Measurements from ENCODE around the gene STK16. TPM values are rescaled to one million over a fixed set of nuclear protein-coding genes. Genes with fewer than 3 reads are reported as not detected.

The STK16 gene
- total and polyA plus RNA-seq, 2 of the 13 experiments (the other 11 are each of a cell fraction or from before 2014, with no cell fraction given), result 28.0 to 50.9 TPM

DNA sequence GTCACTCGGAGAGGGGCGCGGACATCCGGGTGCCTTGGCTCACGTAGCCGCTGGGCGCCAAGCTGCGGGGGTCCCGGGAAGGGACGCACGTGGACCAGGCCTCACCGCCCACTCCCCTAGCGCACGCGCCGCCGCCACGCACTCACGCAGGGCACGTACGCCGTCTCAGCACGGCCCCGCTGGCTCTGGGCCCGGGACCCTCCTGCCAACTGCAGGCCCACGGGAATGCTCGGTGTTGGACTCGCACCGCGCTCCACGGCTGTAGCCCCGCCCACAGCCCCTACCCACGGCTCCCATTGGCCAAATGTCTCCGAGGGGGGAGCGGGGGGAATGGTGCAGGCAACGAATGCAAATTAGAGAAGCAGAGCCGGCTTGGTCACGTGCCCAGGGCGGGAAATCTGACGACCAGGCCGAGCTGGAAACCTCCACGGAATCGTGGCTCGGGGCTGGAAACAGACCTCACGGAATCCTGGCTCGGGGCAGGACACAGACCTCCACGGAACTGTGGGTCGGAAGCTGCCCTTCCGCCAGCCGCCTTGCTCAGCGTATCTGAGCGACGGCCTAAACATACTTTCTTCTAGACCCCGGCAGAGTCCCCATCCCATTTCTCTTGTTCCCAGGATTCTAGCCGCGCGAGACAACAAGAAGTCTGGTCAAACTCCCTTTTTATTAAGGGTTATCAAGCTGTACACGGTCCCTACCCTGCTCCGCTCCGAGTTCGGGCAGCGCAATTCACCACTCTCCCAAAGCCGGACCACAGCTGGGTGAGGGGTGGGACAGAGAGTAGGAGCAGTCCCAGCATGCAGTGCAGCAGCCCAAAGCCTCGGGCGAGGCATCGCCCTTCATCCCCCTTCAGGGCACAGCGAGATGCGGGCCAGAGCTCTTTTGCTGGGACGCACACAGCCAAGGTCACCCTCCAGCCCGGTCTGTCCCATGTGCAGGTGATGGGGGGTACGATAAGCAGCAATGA, 26.3 kb upstream of the STK16 start, which contains the start of gene ABCB6 (continued):
- TF ChIP-seq, protein P1, sequence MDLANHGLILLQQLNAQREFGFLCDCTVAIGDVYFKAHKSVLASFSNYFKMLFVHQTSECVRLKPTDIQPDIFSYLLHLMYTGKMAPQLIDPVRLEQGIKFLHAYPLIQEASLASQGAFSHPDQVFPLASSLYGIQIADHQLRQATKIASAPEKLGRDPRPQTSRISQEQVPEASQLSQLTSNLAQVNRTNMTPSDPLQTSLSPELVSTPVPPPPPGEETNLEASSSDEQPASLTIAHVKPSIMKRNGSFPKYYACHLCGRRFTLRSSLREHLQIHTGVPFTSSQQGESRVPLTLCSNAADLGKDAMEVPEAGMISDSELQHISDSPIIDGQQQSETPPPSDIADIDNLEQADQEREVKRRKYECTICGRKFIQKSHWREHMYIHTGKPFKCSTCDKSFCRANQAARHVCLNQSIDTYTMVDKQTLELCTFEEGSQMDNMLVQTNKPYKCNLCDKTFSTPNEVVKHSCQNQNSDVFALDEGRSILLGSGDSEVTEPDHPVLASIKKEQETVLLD (CRISPR knock-in tag; IDR thresholded peaks at IDR 0.05; ENCODE audit: low read depth), result 0 out of 2 replicates have a peak, but pooled peaks have one; percentile 70
- TF ChIP-seq HOXA5 (CRISPR knock-in tag; IDR thresholded peaks at IDR 0.05), result peak; percentile 67; the same call in 1 of the 2 replicates
- TF ChIP-seq DPF2 (CRISPR knock-in tag; IDR thresholded peaks at IDR 0.05; ENCODE audit: borderline replicate concordance, low read depth), result 0 out of 2 replicates have a peak, but pooled peaks have one; percentile 11
- TF ChIP-seq ZNF446 (CRISPR knock-in tag; IDR thresholded peaks at IDR 0.05), result peak; percentile 97; the same call in 1 of the 2 replicates
- peak; percentile 98 for TF ChIP-seq ZFY (CRISPR knock-in tag; IDR thresholded peaks at IDR 0.05)
- no peak for TF ChIP-seq MLLT10 (CRISPR knock-in tag; IDR thresholded peaks at IDR 0.05)
- peak; percentile 76 for TF ChIP-seq ZBTB1 (CRISPR knock-in tag; IDR thresholded peaks at IDR 0.05; ENCODE audit: borderline replicate concordance)
- no peak for TF ChIP-seq GABPA (IDR thresholded peaks at IDR 0.05; ENCODE audit: low read depth, low read length)
- TF ChIP-seq GABPA (CRISPR knock-in tag; IDR thresholded peaks at IDR 0.05; ENCODE audit: low read depth), result peak; percentile 36; the same call in 1 of the 2 replicates
- no peak for TF ChIP-seq SETDB1 (CRISPR knock-in tag; IDR thresholded peaks at IDR 0.05; ENCODE audit: borderline replicate concordance)
- no peak for TF ChIP-seq KAT2B (IDR thresholded peaks at IDR 0.05; ENCODE audit: borderline replicate concordance, low read depth, low read length)
- no peak for TF ChIP-seq PRPF4 (IDR thresholded peaks at IDR 0.05; ENCODE audit: low read depth, low read length, poor library complexity, severe bottlenecking)
- TF ChIP-seq ZNF205 (CRISPR knock-in tag; IDR thresholded peaks at IDR 0.05), result peak; percentile 81; the same call in 1 of the 2 replicates
- peak; percentile 98 for TF ChIP-seq CAMTA2 (CRISPR knock-in tag; IDR thresholded peaks at IDR 0.05; ENCODE audit: borderline replicate concordance)
- TF ChIP-seq TBP (CRISPR knock-in tag; IDR thresholded peaks at IDR 0.05), result no peak; the same call in 1 of the 2 replicates
- no peak; a peak in 1 of 4 replicates for TF ChIP-seq NR2F1 (CRISPR knock-in tag; IDR thresholded peaks at IDR 0.05)
- TF ChIP-seq RBM39 (IDR thresholded peaks at IDR 0.05; ENCODE audit: low read depth, low read length, poor library complexity, severe bottlenecking), result no peak
- TF ChIP-seq SIX1 (CRISPR knock-in tag; IDR thresholded peaks at IDR 0.05; ENCODE audit: borderline replicate concordance), result peak; percentile 73; the same call in 1 of the 2 replicates
- TF ChIP-seq, protein P2, sequence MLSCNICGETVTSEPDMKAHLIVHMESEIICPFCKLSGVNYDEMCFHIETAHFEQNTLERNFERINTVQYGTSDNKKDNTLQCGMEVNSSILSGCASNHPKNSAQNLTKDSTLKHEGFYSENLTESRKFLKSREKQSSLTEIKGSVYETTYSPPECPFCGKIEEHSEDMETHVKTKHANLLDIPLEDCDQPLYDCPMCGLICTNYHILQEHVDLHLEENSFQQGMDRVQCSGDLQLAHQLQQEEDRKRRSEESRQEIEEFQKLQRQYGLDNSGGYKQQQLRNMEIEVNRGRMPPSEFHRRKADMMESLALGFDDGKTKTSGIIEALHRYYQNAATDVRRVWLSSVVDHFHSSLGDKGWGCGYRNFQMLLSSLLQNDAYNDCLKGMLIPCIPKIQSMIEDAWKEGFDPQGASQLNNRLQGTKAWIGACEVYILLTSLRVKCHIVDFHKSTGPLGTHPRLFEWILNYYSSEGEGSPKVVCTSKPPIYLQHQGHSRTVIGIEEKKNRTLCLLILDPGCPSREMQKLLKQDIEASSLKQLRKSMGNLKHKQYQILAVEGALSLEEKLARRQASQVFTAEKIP (CRISPR knock-in tag; IDR thresholded peaks at IDR 0.05; ENCODE audit: borderline replicate concordance), result no peak
- TF ChIP-seq GPN1 (CRISPR knock-in tag; IDR thresholded peaks at IDR 0.05; ENCODE audit: borderline replicate concordance), result no peak; the same call in 1 of the 2 replicates
- TF ChIP-seq ZNF10 (CRISPR knock-in tag; IDR thresholded peaks at IDR 0.05; ENCODE audit: borderline replicate concordance, low read depth), result peak; percentile 59; the same call in 1 of the 2 replicates
- peak; percentile 95 for TF ChIP-seq KDM3A (CRISPR knock-in tag; IDR thresholded peaks at IDR 0.05; ENCODE audit: low read depth)
- TF ChIP-seq KAT8 (CRISPR knock-in tag; IDR thresholded peaks at IDR 0.05), result peak; percentile 92
- peak; percentile 72 for TF ChIP-seq NFE2L1 (CRISPR knock-in tag; IDR thresholded peaks at IDR 0.05; ENCODE audit: borderline replicate concordance)
- TF ChIP-seq, protein P3, sequence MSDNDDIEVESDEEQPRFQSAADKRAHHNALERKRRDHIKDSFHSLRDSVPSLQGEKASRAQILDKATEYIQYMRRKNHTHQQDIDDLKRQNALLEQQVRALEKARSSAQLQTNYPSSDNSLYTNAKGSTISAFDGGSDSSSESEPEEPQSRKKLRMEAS (IDR thresholded peaks at IDR 0.05), result peak; percentile 95
- TF ChIP-seq ZNF282 (IDR thresholded peaks at IDR 0.05; ENCODE audit: partially characterized antibody), result no peak
- TF ChIP-seq EZH2 (conservative IDR thresholded peaks at IDR 0.05; ENCODE audit: low read depth, low read length), result no peak
